22Rv1 (cell line): Measurements from ENCODE around the gene GPHA2.

Experiments used
- H3K27ac ChIP-seq: fragments of 450-650 bp; 2 replicates; pipeline ENCODE4 v1.5.1; 2017
- CTCF ChIP-seq: fragments of 450-650 bp; IDR thresholded peaks from 2 replicates; pipeline ENCODE4 v1.5.1; 2017; ENCODE audit warnings: mild to moderate bottlenecking
- ZFX ChIP-seq: fragments of 450-650 bp; IDR thresholded peaks from 2 replicates; pipeline ENCODE4 v1.6.1; 2017; ENCODE audit warnings: antibody characterized with exemption, borderline replicate concordance

Gene GPHA2

GRCh38 chr11:64936539-64936938 lies 846 bp upstream of the GPHA2 start:
- TF ChIP-seq ZFX: no peak
- TF ChIP-seq CTCF: no peak
- H3K27ac ChIP-seq: no peak overlapping the region

- no peak for TF ChIP-seq CTCF
- no peak for TF ChIP-seq ZFX
- peak overlapping the region; percentile 39; the same call in 1 of the 2 replicates for H3K27ac ChIP-seq
Measured at GRCh38 chr11:64934682-64935358, 873 bp downstream of the GPHA2 start.

GRCh38 chr11:64933935-64934681 lies 1.6 kb downstream of the GPHA2 start:
- no peak for TF ChIP-seq CTCF
- no peak for TF ChIP-seq ZFX
- H3K27ac ChIP-seq: no peak overlapping the region

DNA sequence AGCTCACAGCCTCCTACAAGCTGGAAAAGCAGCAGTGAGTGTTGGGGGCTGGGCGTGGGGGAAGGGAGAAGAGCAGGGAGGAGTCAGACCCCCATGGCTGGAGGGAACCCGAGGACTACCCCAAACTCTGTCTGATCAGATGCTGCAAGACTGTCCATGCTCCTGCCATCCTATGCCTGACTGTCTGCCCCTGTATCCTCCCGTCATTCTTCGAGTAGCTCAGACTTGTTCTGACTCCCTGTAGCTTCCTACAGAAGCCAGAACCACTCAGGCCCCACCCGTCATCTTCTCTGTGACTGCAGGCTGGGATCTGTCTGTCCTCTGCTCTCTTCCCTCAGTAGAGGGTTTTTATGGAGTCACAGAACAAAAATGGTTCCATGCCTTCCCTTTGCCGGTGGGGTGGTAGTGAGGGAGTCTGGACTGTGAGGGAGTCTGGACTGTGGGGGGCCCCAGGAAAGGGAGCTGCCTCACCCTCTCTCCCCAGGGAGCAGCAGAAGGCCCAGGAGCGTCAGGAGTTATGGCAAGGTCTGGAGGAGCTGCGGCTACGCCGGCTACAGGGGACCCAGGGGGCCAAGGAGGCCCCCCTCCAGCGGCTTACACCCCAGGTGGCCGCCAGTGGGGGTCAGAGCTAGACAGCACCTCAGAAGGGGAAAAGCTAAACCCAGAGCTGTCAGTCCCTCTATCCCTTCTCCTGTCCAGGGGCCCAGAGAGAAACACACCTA lies 2.3 kb downstream of the GPHA2 start:
- no peak overlapping the region for H3K27ac ChIP-seq

DNA sequence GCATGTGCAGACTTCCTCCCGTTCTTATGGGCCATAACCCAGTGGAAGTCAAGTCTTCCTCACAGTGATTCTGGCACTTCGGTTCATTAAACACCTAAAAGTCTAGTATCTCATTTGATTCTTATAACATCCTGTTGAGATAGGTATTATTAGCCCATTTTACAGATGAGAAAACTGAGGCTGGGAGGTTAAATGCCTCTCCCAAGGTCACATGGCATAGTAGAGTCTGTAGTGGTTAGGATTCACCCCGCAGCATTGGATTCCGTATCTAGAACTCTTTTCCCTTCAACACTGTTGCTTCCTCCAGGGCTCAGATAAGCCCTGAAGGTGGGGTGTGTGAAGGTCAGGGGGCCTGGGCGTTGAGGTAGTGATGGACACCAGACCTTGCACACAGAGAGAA lies 3.4 kb downstream of the GPHA2 start:
- no peak overlapping the region for H3K27ac ChIP-seq
- TF ChIP-seq ZFX (no peak), CTCF (no peak)

More for the DNA sequence above, 2.3 kb downstream of the GPHA2 start:
- TF ChIP-seq ZFX: no peak
- TF ChIP-seq CTCF: no peak

GRCh38 chr11:64931290-64931689 lies 4.4 kb downstream of the GPHA2 start:
- H3K27ac ChIP-seq: no peak overlapping the region
- no peak for TF ChIP-seq CTCF
- no peak for TF ChIP-seq ZFX
